DOHH2 (cell line): ENCODE results near the gene GLDN.

Source experiments
- H3F3A ChIP-seq: fragments of 200-600 bp; sonication (generic), shearing (Covaris generic); 2 replicates; pipeline ENCODE4 v1.6.0; 2016; ENCODE audit warnings: antibody characterized with exemption, mild to moderate bottlenecking; ENCODE audit not compliant: control insufficient read depth, insufficient read depth
- H3K27ac ChIP-seq: fragments of 200-600 bp; sonication (generic); 2 replicates; pipeline ENCODE4 v1.5.1; 2014; ENCODE audit warnings: low read depth, mild to moderate bottlenecking, low read length, moderate library complexity
- H3K27me3 ChIP-seq: fragments of 200-600 bp; sonication (generic); 2 replicates; pipeline ENCODE4 v1.6.1; 2014; ENCODE audit warnings: mild to moderate bottlenecking, low read length, mixed read lengths; ENCODE audit not compliant: control insufficient read depth
- H3K36me3 ChIP-seq: fragments of 200-600 bp; sonication (generic); 2 replicates; pipeline ENCODE4 v1.6.1; 2014; ENCODE audit warnings: mild to moderate bottlenecking, low read length, moderate library complexity, mixed read lengths; ENCODE audit not compliant: control insufficient read depth
- H3K4me1 ChIP-seq: fragments of 200-600 bp; sonication (generic); 2 replicates; pipeline ENCODE4 v1.6.1; 2014; ENCODE audit warnings: mild to moderate bottlenecking, low read length, mixed read lengths; ENCODE audit not compliant: control insufficient read depth
- H3K4me2 ChIP-seq: fragments of 200-600 bp; sonication (generic); 2 replicates; pipeline ENCODE4 v1.6.0; 2014; ENCODE audit warnings: mild to moderate bottlenecking, low read length, moderate library complexity
- H3K4me3 ChIP-seq: fragments of 200-600 bp; sonication (generic); 2 replicates; pipeline ENCODE4 v1.5.1; 2014; ENCODE audit warnings: mild to moderate bottlenecking, low read length, mixed read lengths
- H3K79me2 ChIP-seq: fragments of 200-600 bp; sonication (generic); 2 replicates; pipeline ENCODE4 v1.6.1; 2014; ENCODE audit warnings: mild to moderate bottlenecking, low read length, mixed read lengths; ENCODE audit not compliant: control insufficient read depth
- H3K9me2 ChIP-seq: fragments of 200-600 bp; sonication (generic); replicated peaks from 2 replicates; pipeline ENCODE4 v1.6.1; 2014; ENCODE audit warnings: mild to moderate bottlenecking, low read length, mixed read lengths; ENCODE audit not compliant: control insufficient read depth
- H3K9me3 ChIP-seq: fragments of 200-600 bp; sonication (generic); 2 replicates; pipeline ENCODE4 v1.6.1; 2014; ENCODE audit warnings: antibody characterized with exemption, low read length, mixed read lengths; ENCODE audit not compliant: control insufficient read depth, insufficient read depth
- H4K20me1 ChIP-seq: fragments of 200-600 bp; sonication (generic); 2 replicates; pipeline ENCODE4 v1.6.0; 2014; ENCODE audit warnings: low read depth, mild to moderate bottlenecking, antibody characterized with exemption, low read length, moderate library complexity; ENCODE audit not compliant: control insufficient read depth, insufficient read depth
- EZH2phosphoT487 ChIP-seq: fragments of 200-600 bp; sonication (generic); IDR thresholded peaks from 2 replicates; pipeline ENCODE4 v1.6.1; 2017; ENCODE audit warnings: borderline replicate concordance, mild to moderate bottlenecking, antibody characterized with exemption, low read length, moderate library complexity, mixed read lengths
- TF ChIP-seq, protein P1 (sequence below): fragments of 200-600 bp; sonication (generic); IDR thresholded peaks from one replicate; pipeline ENCODE4 v1.5.1; 2014; ENCODE audit warnings: antibody characterized with exemption, mild to moderate bottlenecking, low read depth, low read length; ENCODE audit not compliant: poor library complexity, severe bottlenecking

The GLDN gene

DNA sequence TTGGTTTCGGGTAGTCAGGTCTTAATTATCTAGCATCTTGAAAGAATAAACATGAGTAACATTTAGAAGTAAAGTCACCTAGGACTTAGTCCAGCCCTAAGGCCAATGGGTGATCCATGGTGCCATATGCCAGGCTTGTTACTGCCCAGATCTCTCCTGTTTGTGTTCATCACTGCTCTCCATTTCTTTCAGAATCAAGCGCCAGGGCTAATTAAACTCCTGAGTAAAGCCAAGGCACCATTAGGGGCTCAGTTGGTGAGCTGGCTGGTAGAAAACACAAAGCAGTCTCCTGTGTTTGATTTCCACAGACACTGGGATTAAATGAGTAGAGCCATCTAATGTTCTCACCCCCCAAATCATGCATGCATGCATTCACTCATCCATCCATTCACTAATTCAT lies 14.4 kb upstream of the GLDN start:
- Histone ChIP-seq H3K27ac (no peak overlapping the region), H4K20me1 (no peaks in the 10 kb centered on the region), H3K79me2 (no peaks in the 10 kb centered on the region), H3K27me3 (0 out of 2 replicates have a peak, but pooled peaks cover 2% of the 10 kb centered on the region), H3K9me3 (no peaks in the 10 kb centered on the region), H3K4me2 (no peak overlapping the region), H3K9me2 (no peaks in the 10 kb centered on the region), H3K36me3 (no peaks in the 10 kb centered on the region), H3K4me3 (no peak overlapping the region), H3F3A (no peaks in the 10 kb centered on the region), H3K4me1 (no peaks in the 10 kb centered on the region)
- TF ChIP-seq, protein P1, sequence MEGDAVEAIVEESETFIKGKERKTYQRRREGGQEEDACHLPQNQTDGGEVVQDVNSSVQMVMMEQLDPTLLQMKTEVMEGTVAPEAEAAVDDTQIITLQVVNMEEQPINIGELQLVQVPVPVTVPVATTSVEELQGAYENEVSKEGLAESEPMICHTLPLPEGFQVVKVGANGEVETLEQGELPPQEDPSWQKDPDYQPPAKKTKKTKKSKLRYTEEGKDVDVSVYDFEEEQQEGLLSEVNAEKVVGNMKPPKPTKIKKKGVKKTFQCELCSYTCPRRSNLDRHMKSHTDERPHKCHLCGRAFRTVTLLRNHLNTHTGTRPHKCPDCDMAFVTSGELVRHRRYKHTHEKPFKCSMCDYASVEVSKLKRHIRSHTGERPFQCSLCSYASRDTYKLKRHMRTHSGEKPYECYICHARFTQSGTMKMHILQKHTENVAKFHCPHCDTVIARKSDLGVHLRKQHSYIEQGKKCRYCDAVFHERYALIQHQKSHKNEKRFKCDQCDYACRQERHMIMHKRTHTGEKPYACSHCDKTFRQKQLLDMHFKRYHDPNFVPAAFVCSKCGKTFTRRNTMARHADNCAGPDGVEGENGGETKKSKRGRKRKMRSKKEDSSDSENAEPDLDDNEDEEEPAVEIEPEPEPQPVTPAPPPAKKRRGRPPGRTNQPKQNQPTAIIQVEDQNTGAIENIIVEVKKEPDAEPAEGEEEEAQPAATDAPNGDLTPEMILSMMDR, result no peak
- TF ChIP-seq EZH2phosphoT487, result no peak

DNA sequence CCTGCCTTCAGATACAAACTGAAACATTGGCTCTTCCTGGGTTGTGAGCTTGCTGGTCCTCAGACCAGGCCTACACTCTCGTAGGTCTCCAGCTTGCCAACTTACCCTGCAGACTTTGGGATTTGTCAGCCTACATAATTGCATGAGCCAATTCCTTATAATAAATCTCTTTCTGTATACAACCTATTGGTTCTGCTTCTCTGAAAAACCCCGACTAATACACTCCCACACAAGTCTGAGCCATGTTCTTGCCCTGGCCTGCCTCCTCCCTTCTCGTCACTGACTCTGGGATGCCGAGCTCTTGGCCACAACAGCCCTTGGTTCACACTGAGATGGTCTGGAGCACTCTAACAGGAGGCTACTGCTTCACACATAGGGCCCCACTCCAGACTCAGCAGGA lies 12.5 kb upstream of the GLDN start:
- no peak for TF ChIP-seq EZH2phosphoT487
- TF ChIP-seq, protein P1, result no peak
- no peaks in the 10 kb centered on the region for H3K9me3 ChIP-seq
- H3K79me2 ChIP-seq, result no peaks in the 10 kb centered on the region

DNA sequence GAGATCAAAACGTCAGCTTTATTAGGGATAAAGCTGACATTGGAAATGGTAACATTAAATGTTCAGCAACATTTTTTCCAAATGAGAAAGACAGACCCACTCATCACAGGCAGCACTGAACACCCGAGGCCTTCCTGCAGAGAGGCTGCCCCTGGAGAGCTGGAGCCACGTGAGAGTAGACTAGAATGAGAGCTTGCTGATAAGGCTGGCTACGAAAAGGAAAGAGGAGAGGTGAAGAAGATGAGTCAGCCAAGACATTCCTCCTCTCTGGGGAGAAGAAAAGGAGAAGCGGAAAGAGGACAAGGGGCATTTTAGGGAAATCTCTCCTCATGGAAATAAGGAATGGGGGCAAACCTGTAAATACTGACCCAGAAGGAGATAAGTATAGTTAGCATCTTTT lies 10.3 kb upstream of the GLDN start:
- Histone ChIP-seq H3K9me3 (no peaks in the 10 kb centered on the region), H3K27me3 (0 out of 2 replicates have a peak, but pooled peaks cover 2% of the 10 kb centered on the region), H3K27ac (no peak overlapping the region), H3K79me2 (no peaks in the 10 kb centered on the region), H3K36me3 (no peaks in the 10 kb centered on the region), H3F3A (no peaks in the 10 kb centered on the region), H3K9me2 (no peaks in the 10 kb centered on the region), H4K20me1 (no peaks in the 10 kb centered on the region), H3K4me2 (no peak overlapping the region), H3K4me1 (no peaks in the 10 kb centered on the region), H3K4me3 (no peak overlapping the region)
- TF ChIP-seq, protein P1, result no peak
- no peak for TF ChIP-seq EZH2phosphoT487

More for the DNA sequence above, 12.5 kb upstream of the GLDN start:
- H3F3A ChIP-seq, result no peaks in the 10 kb centered on the region
- H3K4me3 ChIP-seq, result no peak overlapping the region
- H3K27ac ChIP-seq, result no peak overlapping the region
- H3K4me1 ChIP-seq, result no peaks in the 10 kb centered on the region
- no peaks in the 10 kb centered on the region for H3K36me3 ChIP-seq
- no peaks in the 10 kb centered on the region for H3K9me2 ChIP-seq
- H3K4me2 ChIP-seq, result no peak overlapping the region
- 0 out of 2 replicates have a peak, but pooled peaks cover 2% of the 10 kb centered on the region for H3K27me3 ChIP-seq
- no peaks in the 10 kb centered on the region for H4K20me1 ChIP-seq
